ENCODE results near the gene ITGA1.

Gene ITGA1

GRCh38 chr5:52906343-52906742 lies 118.6 kb downstream of the ITGA1 start:
- DNase-seq, result no peak

GRCh38 chr5:52906845-52907244 lies 119.1 kb downstream of the ITGA1 start:
- no peak for DNase-seq

- DNase-seq, result no peak
These were observed 121.5 kb downstream of the ITGA1 start for GRCh38 chr5:52909192-52909591.

GRCh38 chr5:52910071-52910470 lies 122.4 kb downstream of the ITGA1 start:
- DNase-seq, result no peak

GRCh38 chr5:52915176-52915875 lies 127.6 kb downstream of the ITGA1 start:
- DNase-seq, result peak; percentile 56

- DNase-seq, result no peak
These were observed 133.2 kb downstream of the ITGA1 start for GRCh38 chr5:52920929-52921328.

GRCh38 chr5:52922384-52922783 lies 134.7 kb downstream of the ITGA1 start:
- peak; percentile 33 for DNase-seq

- DNase-seq, result no peak
These were observed 136.7 kb downstream of the ITGA1 start for GRCh38 chr5:52924456-52924855.

GRCh38 chr5:52925001-52925400 lies 137.3 kb downstream of the ITGA1 start:
- DNase-seq, result no peak

GRCh38 chr5:52928689-52929088 lies 141.0 kb downstream of the ITGA1 start:
- no peak for DNase-seq

- DNase-seq, result no peak
These were observed 150.5 kb downstream of the ITGA1 start for GRCh38 chr5:52938226-52938625.

- no peak for DNase-seq
These were observed 155.6 kb downstream of the ITGA1 start for GRCh38 chr5:52943285-52943684.

- no peak for DNase-seq
These were observed 156.1 kb downstream of the ITGA1 start for GRCh38 chr5:52943808-52944207.

GRCh38 chr5:52945040-52945439 lies 157.3 kb downstream of the ITGA1 start:
- no peak for DNase-seq

- DNase-seq, result no peak
These were observed 159.5 kb downstream of the ITGA1 start for GRCh38 chr5:52947208-52947607.

- no peak for DNase-seq
These were observed 160.1 kb downstream of the ITGA1 start for GRCh38 chr5:52947851-52948250.

- peak; percentile 78 for DNase-seq
These were observed 160.8 kb downstream of the ITGA1 start for GRCh38 chr5:52948418-52949076.

- no peak for DNase-seq
These were observed 163.0 kb downstream of the ITGA1 start for GRCh38 chr5:52950686-52951085.

GRCh38 chr5:52952483-52952882 lies 164.8 kb downstream of the ITGA1 start:
- DNase-seq, result no peak

- DNase-seq, result no peak
These were observed 168.3 kb downstream of the ITGA1 start for GRCh38 chr5:52956014-52956413.

GRCh38 chr5:52956915-52957747 lies 169.4 kb downstream of the ITGA1 start:
- no peak for DNase-seq

GRCh38 chr5:52961274-52961681 lies 173.6 kb downstream of the ITGA1 start:
- DNase-seq, result no peak

- DNase-seq, result no peak
These were observed 175.9 kb downstream of the ITGA1 start for GRCh38 chr5:52963636-52964035.

- DNase-seq, result no peak
These were observed 176.4 kb downstream of the ITGA1 start for GRCh38 chr5:52964138-52964537.
